Astrocyte (in vitro differentiated cells and primary cell): Measurements from ENCODE around the gene NEDD9. TPM values are rescaled to one million over a fixed set of nuclear protein-coding genes. Genes with fewer than 3 reads are reported as not detected.

Experiments
- DNase-seq: peaks from one replicate; pipeline ENCODE4 v3.0.0-alpha.2; 2010; ENCODE audit warnings: low read depth
- FAIRE-seq: peaks from 2 replicates; lab custom pipeline; 2011; peaks lifted over from hg19 to GRCh38; lab: Jason Lieb, UNC
- H2AFZ ChIP-seq: 2 replicates; pipeline ENCODE4 v1.6.0; 2012; ENCODE audit warnings: low read depth, low read length, inconsistent platforms
- H3K27ac ChIP-seq: 2 replicates; pipeline ENCODE4 v1.5.1; 2011; ENCODE audit warnings: low read depth, low read length, inconsistent platforms
- H3K27me3 ChIP-seq: 2 replicates; pipeline ENCODE4 v1.6.0; 2011; ENCODE audit warnings: low read length, inconsistent platforms; ENCODE audit not compliant: insufficient read depth
- H3K36me3 ChIP-seq: 2 replicates; pipeline ENCODE4 v1.5.1; 2011; ENCODE audit warnings: low read length, inconsistent platforms; ENCODE audit not compliant: insufficient read depth
- H3K4me1 ChIP-seq: 2 replicates; pipeline ENCODE4 v1.5.1; 2011; ENCODE audit warnings: low read length, inconsistent platforms; ENCODE audit not compliant: insufficient read depth
- H3K4me2 ChIP-seq: 2 replicates; pipeline ENCODE4 v1.6.0; 2012; ENCODE audit warnings: low read length, inconsistent platforms
- H3K4me3 ChIP-seq: 2 replicates; pipeline ENCODE4 v1.5.1; 2011; ENCODE audit warnings: low read depth, mild to moderate bottlenecking, low read length, inconsistent platforms; ENCODE audit not compliant: insufficient read depth
- H3K79me2 ChIP-seq: 2 replicates; pipeline ENCODE4 v1.6.0; 2012; ENCODE audit warnings: mild to moderate bottlenecking, low read length, inconsistent platforms; ENCODE audit not compliant: insufficient read depth
- H3K9ac ChIP-seq: 2 replicates; pipeline ENCODE4 v1.6.0; 2012; ENCODE audit warnings: mild to moderate bottlenecking, low read length, inconsistent platforms
- H3K9me3 ChIP-seq: 2 replicates; pipeline ENCODE4 v1.5.1; 2012; ENCODE audit warnings: low read depth, mild to moderate bottlenecking, low read length, inconsistent platforms; ENCODE audit not compliant: insufficient read depth
- H4K20me1 ChIP-seq: 2 replicates; pipeline ENCODE4 v1.6.0; 2012; ENCODE audit warnings: low read length, inconsistent platforms; ENCODE audit not compliant: insufficient read depth
- H3K27ac Mint-ChIP-seq: one replicate; pipeline ENCODE4 v1.8.0; 2021; ENCODE audit warnings: mild to moderate bottlenecking, mixed read lengths; ENCODE audit not compliant: unreplicated experiment
- H3K27me3 Mint-ChIP-seq: one replicate; pipeline ENCODE4 v1.8.0; 2021; ENCODE audit warnings: low read depth, mixed read lengths; ENCODE audit not compliant: unreplicated experiment
- H3K36me3 Mint-ChIP-seq: one replicate; pipeline ENCODE4 v1.8.0; 2021; ENCODE audit warnings: low read depth, mixed read lengths; ENCODE audit not compliant: unreplicated experiment
- H3K4me1 Mint-ChIP-seq: one replicate; pipeline ENCODE4 v1.8.0; 2021; ENCODE audit warnings: low read depth, mixed read lengths; ENCODE audit not compliant: unreplicated experiment
- H3K4me3 Mint-ChIP-seq: one replicate; pipeline ENCODE4 v1.8.0; 2021; ENCODE audit warnings: mild to moderate bottlenecking, moderate library complexity, mixed read lengths; ENCODE audit not compliant: unreplicated experiment
- H3K9me3 Mint-ChIP-seq: one replicate; pipeline ENCODE4 v1.8.0; 2021; ENCODE audit warnings: mild to moderate bottlenecking, mixed read lengths; ENCODE audit not compliant: unreplicated experiment
- EZH2 ChIP-seq: IDR thresholded peaks from 2 replicates; pipeline ENCODE4 v1.6.1; 2012; ENCODE audit warnings: mild to moderate bottlenecking, low read length, inconsistent platforms; ENCODE audit not compliant: insufficient read depth
- total RNA-seq: library from RNA; stranded (reverse); gene quantifications from 2 replicates; pipeline ENCODE4 v1.2.1, GENCODE V29; 2021
- TF ChIP-seq, protein P1 (sequence below): IDR thresholded peaks from 2 replicates; pipeline ENCODE4 v1.5.1; 2011; ENCODE audit warnings: low read depth, mild to moderate bottlenecking, inconsistent platforms, low read length, moderate library complexity; ENCODE audit not compliant: insufficient read depth

Gene NEDD9
- total RNA-seq, 1 donor from 2014 or later = 39.6 TPM

DNA sequence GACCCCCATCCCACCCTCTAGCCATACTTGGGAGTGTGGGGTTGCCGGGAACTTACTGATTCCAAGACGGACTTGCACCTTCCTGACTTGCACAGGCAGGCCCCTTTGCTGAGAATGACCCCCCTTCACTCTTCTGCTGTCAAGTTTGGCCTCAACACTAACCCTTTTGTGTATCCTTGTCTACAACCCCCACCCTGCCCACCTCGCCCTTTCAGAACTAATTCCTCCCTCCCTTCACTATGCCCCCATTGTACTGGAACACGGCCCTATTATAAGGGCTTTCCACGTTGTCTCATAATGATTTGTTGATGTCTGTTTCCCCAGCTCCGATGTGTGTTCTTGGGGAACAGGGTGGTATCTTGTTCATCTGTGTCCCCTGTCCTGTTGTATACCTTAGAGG, 4.4 kb upstream of the NEDD9 start:
- H3K27ac Mint-ChIP-seq = no peak overlapping the region
- H3K4me1 Mint-ChIP-seq = peaks cover 27% of the 10 kb centered on the region

DNA sequence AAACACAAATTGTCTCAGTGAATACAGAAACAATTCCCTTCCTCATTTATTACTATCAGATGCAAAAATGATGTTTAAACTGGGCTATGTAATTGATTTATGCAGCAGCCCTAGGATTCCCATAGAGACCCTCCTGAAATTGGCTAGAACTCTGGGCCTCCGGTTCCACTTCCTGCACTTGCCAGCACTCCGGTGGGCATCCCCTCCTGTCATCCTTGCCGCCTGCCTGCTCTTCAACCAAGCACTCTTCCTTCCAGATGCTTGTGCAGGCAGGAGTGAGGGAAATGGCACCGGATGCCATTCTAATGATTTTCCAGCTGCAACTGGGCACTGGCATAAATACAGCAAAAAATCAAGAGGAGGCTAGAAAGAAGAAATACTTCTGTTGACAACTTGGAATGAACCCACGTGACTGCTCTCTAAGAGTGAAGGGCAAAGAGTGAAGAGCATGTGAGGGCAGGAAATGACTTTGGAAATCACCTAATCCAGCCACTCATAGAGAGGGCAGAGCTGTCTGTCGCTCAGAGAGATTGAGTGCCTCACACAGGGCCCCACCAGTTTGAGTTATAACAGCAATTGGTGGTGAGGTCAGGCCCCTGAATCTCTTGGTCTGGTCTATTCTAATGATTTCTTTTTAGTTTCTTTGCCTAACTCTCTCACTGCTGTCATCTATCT, 3.7 kb upstream of the NEDD9 start:
- H3K9me3 Mint-ChIP-seq = peaks cover under 1% of the 10 kb centered on the region
- Histone ChIP-seq H3K4me2 (no peak overlapping the region), H3K27me3 (no peaks in the 10 kb centered on the region), H3K9me3 (no peaks in the 10 kb centered on the region), H3K79me2 (peaks cover 12% of the 10 kb centered on the region), H3K4me3 (no peak overlapping the region), H3K27ac (no peak overlapping the region), H2AFZ (peak overlapping the region; percentile 24), H3K9ac (no peak overlapping the region), H3K36me3 (no peaks in the 10 kb centered on the region), H4K20me1 (peaks cover 9% of the 10 kb centered on the region), H3K4me1 (peaks cover 12% of the 10 kb centered on the region)
- H3K27ac Mint-ChIP-seq = peak overlapping the region; percentile 23
- no peak for DNase-seq
- H3K4me1 Mint-ChIP-seq = peaks cover 27% of the 10 kb centered on the region
- no peaks in the 10 kb centered on the region for H3K36me3 Mint-ChIP-seq
- TF ChIP-seq, protein P1, sequence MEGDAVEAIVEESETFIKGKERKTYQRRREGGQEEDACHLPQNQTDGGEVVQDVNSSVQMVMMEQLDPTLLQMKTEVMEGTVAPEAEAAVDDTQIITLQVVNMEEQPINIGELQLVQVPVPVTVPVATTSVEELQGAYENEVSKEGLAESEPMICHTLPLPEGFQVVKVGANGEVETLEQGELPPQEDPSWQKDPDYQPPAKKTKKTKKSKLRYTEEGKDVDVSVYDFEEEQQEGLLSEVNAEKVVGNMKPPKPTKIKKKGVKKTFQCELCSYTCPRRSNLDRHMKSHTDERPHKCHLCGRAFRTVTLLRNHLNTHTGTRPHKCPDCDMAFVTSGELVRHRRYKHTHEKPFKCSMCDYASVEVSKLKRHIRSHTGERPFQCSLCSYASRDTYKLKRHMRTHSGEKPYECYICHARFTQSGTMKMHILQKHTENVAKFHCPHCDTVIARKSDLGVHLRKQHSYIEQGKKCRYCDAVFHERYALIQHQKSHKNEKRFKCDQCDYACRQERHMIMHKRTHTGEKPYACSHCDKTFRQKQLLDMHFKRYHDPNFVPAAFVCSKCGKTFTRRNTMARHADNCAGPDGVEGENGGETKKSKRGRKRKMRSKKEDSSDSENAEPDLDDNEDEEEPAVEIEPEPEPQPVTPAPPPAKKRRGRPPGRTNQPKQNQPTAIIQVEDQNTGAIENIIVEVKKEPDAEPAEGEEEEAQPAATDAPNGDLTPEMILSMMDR = no peak
- TF ChIP-seq EZH2 = no peak
- no peak overlapping the region for H3K4me3 Mint-ChIP-seq
- H3K27me3 Mint-ChIP-seq = no peaks in the 10 kb centered on the region
- no peak for FAIRE-seq

More for the DNA sequence above, 4.4 kb upstream of the NEDD9 start:
- H3K27ac ChIP-seq = no peak overlapping the region
- no peak overlapping the region for H3K4me2 ChIP-seq
- H4K20me1 ChIP-seq = peaks cover 4% of the 10 kb centered on the region
- H3K9ac ChIP-seq = no peak overlapping the region
- H3K9me3 Mint-ChIP-seq = peaks cover 3% of the 10 kb centered on the region
- no peak for TF ChIP-seq EZH2
- TF ChIP-seq, protein P1 = no peak
- DNase-seq (no peak), FAIRE-seq (no peak)
- peaks cover 12% of the 10 kb centered on the region for H3K4me1 ChIP-seq
- H3K27me3 Mint-ChIP-seq = no peaks in the 10 kb centered on the region
- H2AFZ ChIP-seq = no peak overlapping the region
- no peaks in the 10 kb centered on the region for H3K36me3 Mint-ChIP-seq
- peaks cover 5% of the 10 kb centered on the region for H3K79me2 ChIP-seq
- H3K4me3 ChIP-seq = no peak overlapping the region
- H3K4me3 Mint-ChIP-seq = no peak overlapping the region
- H3K9me3 ChIP-seq = no peaks in the 10 kb centered on the region
- H3K27me3 ChIP-seq = no peaks in the 10 kb centered on the region
- H3K36me3 ChIP-seq = no peaks in the 10 kb centered on the region

DNA sequence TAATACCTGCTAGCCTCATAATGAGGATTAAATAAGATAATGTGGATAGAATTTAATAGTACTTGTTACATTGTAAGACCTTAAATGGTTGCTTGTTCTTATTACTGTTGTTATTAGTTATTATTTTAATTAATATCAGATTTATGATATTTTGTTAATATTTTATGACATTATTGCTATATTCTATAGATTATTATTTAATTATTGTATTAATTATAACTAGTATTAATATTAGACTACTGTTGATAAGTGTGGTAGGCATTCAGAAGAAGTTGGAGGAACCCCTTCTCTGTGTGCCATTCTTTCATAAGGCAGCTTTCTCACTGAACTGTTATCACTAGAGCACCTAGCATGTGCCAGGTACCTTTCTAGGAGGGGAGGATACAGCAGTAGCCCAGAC, 2.6 kb upstream of the NEDD9 start:
- Histone ChIP-seq H4K20me1 (peaks cover 15% of the 10 kb centered on the region), H3K36me3 (no peaks in the 10 kb centered on the region), H3K4me2 (no peak overlapping the region), H3K27ac (no peak overlapping the region), H3K4me3 (no peak overlapping the region), H2AFZ (no peak overlapping the region), H3K9ac (no peak overlapping the region), H3K79me2 (peaks cover 23% of the 10 kb centered on the region), H3K9me3 (no peaks in the 10 kb centered on the region), H3K4me1 (peaks cover 12% of the 10 kb centered on the region), H3K27me3 (no peaks in the 10 kb centered on the region)
- no peak overlapping the region for H3K27ac Mint-ChIP-seq
- DNase-seq (no peak), FAIRE-seq (no peak)
- H3K36me3 Mint-ChIP-seq = no peaks in the 10 kb centered on the region
- TF ChIP-seq, protein P1 = no peak
- TF ChIP-seq EZH2 = no peak
- H3K4me3 Mint-ChIP-seq = no peak overlapping the region
- H3K4me1 Mint-ChIP-seq = peaks cover 27% of the 10 kb centered on the region
- H3K9me3 Mint-ChIP-seq = no peaks in the 10 kb centered on the region
- no peaks in the 10 kb centered on the region for H3K27me3 Mint-ChIP-seq
